ENCODE results near the gene PODXL.
A peak's percentile ranks its signal among the peaks of the same experiment; 100 is the strongest.

GRCh38 chr7:131459256-131459655, 97.2 kb downstream of the PODXL start:
- TF ChIP-seq MAX (IDR thresholded peaks at IDR 0.05) (no peak), CTCF (IDR thresholded peaks at IDR 0.05 in 2 of 3, conservative IDR thresholded peaks at IDR 0.05 in 1 of 3; ENCODE audit: borderline replicate concordance in 1 of 3, insufficient read depth in 1 of 3, low read depth in 2 of 3, low read length in 2 of 3) (no peak), EZH2 (IDR thresholded peaks at IDR 0.05) (no peak), ZBTB33 (IDR thresholded peaks at IDR 0.05; ENCODE audit: extremely low read depth, insufficient replicate concordance, low read length) (no peak), POLR2A (IDR thresholded peaks at IDR 0.05; ENCODE audit: borderline replicate concordance, extremely low read depth, insufficient read depth, insufficient read length) (no peak), TCF7L2 (IDR thresholded peaks at IDR 0.05; ENCODE audit: borderline replicate concordance, extremely low read depth, insufficient read depth, insufficient read length) (no peak), JUND (IDR thresholded peaks at IDR 0.05) (peak; percentile 32; the same call in 1 of the 2 replicates), SIN3A (IDR thresholded peaks at IDR 0.05; ENCODE audit: low read depth) (no peak), CEBPB (IDR thresholded peaks at IDR 0.05; ENCODE audit: low read depth) (no peak), EZH2phosphoT487 (IDR thresholded peaks at IDR 0.05; ENCODE audit: borderline replicate concordance) (no peak)

Data from HCT116 (cell line).